ENCODE data around the gene SPEM2. TPM values are rescaled to one million over a fixed set of nuclear protein-coding genes. Genes with fewer than 3 reads are reported as not detected.

The SPEM2 gene
- total RNA-seq, 2 donors from 2014 or later = not detected

DNA sequence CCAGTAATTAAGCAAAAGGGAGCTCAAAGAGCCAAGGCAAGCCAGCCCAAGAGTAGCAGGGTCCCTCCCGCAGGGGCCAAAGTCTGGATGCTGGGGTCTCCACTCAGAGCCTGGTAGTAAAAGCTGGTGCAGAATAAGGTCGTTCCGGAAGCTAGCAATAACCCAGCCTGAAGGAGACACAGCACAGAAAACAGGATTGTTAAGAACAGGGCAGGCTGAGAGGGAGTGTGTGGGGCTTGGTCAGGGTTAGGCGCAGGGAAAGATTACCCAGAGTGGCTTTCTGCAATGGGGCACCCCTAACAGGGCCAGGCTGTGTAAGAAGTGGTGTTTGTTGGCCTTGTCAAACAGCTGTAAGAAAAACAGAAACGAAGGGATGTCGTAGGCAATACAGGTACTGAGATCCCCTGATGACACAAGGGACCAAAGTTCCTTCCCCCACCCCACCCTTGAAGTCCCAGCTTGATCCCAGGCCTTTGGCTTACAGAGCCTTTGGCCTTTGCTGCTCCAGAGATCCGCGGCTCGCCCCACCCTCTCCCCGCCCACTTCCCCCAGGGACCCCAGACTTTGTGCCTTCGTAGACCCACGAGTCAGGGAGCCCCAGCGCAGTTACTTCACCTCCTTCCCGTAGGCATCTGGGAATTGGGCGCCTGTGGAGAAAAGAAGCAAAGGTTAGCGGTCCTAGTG is 22.2 kb upstream of the SPEM2 start:
- DNase-seq (ENCODE audit: low spot score) = no peak

DNA sequence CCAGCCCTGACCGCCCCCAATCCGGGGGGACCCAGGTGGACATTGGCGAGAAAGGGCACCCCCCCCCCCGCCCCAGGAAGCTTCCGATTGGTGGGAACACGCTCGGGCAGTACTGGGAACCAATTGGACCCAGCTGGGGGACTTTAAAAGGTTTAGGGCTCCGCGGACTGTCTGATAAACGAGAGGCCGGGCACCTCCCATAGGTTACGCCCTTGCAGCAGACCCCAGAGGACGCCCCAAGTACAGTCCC is 21.8 kb upstream of the SPEM2 start:
- DNase-seq (ENCODE audit: low spot score) = no peak
- intact Hi-C loops (cut with DNase I) = no loop called here

More for the DNA sequence above, 22.2 kb upstream of the SPEM2 start:
- intact Hi-C loops (cut with DNase I) = no loop called here

DNA sequence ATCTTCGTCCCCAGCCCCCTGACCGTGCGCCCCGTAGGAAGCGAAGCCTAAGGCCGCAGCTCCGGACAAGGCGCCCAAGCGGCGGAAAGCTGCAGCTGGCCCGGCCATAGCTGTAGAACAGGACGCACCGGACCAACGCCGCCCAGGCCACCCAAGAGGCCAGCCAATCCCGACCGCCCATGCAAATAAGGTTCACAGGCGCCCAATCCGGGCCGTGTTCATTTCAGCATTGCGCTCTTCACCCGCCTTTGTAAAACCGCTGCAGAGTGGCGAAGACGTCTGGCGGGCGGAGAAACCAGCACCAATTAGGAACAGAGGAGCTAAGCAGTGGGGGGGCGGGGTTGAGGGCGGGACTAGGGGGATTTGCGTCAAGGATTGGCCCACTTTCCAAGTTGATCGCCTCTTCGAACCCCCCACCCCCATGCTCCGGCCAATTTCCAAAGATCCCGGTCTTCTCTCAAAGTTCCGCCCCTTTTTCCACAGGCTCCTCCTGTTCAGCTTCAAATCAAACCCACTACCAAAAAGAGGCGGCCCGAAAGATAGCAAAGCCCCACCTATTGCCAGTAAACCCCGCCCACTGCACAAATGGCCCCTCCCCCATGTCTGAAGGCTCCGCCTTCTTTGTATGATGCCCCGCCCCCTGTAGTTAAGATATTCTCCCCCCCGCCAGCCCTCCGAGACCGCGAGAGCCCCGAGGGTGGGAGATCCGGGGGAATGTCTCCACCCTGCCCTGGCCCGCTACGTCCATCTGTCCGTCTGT is 21.3 kb upstream of the SPEM2 start, which contains the start of gene TMEM256:
TSS of gene TMEM256 (minus strand) at position 121 of the 760 bp plus-strand sequence. CDS start at position 108, 13 bp downstream.
- intact Hi-C loops (cut with DNase I) = no loop called here
- peak; percentile 99 for DNase-seq (ENCODE audit: low spot score)

DNA sequence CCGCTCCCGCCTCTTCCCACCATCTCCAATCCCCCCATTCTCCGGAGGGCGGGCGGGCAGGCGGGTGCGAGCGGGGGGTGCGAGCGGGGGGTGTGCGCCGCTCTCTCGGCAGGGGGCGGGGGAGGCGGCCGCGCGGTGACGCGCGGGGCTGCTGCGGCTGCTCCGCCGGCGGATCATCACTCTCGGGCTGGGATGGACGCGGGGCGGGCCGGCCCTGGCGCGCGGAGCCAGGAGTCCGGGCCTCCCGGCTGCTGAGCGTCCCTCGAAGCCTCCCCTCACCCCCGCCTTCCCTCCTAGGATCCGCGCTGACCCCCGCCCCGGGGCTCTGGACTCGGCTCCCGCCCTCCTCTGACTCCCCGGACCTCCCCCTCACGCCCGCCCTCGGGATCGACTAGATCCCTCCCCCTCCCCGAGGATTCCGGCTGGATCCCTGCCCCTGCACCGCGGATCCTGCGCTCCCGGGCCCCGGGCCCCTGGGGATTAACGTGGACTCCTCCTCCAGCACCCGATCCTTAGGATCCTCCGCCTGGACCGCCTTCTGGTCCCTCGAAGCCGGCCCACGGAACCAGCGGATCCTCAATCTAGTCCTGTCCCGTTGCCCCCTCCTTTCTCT is 20.6 kb upstream of the SPEM2 start:
- intact Hi-C loops (cut with DNase I) = no loop called here

DNA sequence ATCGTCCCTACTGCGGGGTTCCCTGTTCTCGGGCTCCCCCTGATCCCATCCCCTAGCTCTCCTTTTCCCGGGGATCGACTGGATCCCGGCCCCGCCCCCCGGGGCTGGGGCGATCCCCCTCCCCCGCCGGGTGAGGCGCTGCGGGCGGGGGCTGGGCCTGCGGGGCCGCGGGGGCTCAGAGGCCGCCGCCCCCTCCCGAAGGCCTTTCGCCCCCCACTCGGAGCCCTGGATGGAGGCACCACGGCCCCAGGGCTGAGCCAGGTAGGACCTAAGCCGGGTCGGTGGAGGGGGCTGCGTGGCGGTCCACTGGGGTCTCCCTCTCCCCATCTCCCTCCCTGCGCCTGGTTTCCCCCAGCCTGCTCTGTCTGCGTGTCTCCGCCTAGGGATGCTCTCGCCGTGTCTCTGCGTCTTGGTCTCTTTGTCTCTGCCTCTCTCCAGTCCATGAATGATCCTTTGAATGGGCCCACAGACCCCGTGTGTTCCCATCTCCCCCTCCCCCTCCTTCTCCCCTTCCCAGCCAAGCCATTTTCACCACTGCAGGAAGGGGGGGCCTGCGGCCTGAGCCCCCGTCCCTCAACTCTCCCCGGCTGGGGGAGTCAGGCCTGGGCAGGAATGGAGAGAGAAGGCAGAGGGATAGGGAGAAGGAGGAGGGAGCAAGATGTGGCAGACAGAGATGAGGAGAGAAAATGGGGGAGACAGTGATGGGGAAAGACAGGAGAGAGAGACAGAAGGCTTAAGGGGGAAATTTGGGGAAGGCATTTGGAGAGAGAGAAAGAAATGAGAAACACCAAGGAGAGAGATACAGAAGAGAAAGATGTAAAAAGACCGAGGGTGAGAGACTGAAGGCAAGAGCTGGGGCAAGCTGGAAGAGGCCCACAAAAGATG is 19.8 kb upstream of the SPEM2 start:
- DNase-seq (ENCODE audit: low spot score) = no peak
- intact Hi-C loops (cut with DNase I) = no loop called here

More for the DNA sequence above, 20.6 kb upstream of the SPEM2 start:
- peak; percentile 89 for DNase-seq (ENCODE audit: low spot score)

DNA sequence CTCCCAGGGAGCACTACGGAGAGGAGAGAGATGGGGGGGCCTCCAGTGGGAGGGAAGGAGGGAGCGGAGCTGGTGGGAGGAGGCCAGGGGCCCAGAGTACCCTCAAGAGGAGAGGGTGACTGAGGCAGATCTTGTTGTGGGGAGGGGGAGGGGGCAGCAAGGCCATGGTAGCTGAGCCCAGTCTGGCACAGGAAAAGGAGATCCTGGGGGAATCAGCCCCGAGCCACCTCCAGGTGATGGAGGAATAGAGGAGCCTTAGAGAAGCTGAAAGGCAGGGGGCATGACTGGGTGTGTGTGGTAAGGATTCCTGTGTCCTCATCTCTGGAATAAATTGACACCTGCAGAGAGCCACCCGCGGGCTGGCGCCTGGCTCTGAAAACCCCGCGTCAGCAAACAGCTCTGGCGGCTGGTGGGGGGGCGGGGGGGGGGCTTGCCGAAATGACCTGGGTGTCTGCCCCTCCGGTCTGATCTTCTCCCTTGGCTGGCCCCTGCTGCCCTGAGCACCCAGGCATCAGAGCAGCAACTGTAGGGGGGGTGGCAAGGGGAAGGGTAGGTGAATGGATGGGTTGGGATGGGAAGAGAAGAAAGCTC is 19.1 kb upstream of the SPEM2 start:
- DNase-seq (ENCODE audit: low spot score) = no peak
- intact Hi-C loops (cut with DNase I) = no loop called here

DNA sequence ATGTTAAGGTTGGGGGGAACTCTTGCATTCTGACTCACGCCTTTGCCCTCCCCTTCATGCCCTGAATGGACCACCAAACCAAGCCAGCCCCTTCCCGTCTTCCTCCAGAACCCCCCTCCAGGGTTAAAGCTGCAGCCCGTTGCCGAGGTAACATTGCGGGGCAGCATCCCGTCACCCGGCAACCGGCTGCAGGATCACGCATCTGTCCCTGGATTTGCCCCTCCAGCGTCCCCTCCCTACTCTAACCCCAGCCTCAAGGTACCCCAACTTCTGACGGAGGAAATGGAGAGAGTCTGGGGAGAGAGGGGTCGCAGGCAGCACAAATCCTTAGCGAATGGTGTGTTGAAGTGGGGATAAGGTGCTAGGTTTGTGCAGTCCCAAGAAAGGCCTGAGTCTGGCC is 18.3 kb upstream of the SPEM2 start:
- no peak for DNase-seq (ENCODE audit: low spot score)
- intact Hi-C loops (cut with DNase I) = no loop called here

DNA sequence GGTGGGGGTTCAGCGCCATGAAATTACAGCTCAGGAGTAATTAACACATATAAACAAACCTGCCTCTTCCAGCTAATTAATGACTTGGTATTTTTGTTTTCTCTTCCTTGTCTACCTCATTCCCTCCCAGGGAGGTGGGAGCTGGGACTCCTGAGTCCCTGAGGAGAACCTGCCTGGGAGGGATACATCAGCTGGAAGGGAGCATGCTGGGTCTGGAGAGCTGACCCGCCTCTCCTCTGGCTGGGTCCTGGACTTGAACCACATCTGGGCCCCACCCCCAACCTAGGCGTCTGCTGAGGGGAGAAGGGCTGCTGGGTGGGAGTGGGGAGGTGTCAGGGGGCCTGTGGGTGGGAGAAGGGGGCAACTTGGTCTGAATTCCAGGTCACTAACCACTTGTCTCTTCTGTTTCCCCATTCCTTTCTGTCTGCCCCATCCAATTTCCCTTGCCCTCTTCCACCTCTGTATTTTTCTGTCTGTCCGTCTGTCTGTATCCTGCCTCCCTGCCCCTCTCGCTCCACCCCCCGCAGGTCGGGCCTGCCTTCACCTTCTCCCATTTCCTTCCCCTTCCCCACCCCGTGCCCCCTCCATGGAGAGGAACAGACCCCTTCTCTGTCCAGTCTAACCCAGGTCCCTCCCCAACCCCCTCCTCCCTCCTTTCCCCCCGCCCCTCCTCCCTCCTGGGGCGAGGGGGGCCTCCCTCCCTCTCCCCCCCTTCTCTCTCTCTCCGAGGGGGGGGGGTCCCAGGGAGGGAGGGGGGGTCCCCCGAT is 17.7 kb upstream of the SPEM2 start, which contains the start of gene NLGN2:
TSS of gene NLGN2 (plus strand) at position 361 of the 767 bp plus-strand sequence. CDS start 411 bp downstream, outside the sequence.
- no peak for DNase-seq (ENCODE audit: low spot score)
- intact Hi-C loops (cut with DNase I) = no loop called here

DNA sequence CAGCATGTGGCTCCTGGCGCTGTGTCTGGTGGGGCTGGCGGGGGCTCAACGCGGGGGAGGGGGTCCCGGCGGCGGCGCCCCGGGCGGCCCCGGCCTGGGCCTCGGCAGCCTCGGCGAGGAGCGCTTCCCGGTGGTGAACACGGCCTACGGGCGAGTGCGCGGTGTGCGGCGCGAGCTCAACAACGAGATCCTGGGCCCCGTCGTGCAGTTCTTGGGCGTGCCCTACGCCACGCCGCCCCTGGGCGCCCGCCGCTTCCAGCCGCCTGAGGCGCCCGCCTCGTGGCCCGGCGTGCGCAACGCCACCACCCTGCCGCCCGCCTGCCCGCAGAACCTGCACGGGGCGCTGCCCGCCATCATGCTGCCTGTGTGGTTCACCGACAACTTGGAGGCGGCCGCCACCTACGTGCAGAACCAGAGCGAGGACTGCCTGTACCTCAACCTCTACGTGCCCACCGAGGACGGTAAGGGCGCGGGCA is 17.1 kb upstream of the SPEM2 start:
- DNase-seq (ENCODE audit: low spot score) = no peak
- intact Hi-C loops (cut with DNase I) = no loop called here

DNA sequence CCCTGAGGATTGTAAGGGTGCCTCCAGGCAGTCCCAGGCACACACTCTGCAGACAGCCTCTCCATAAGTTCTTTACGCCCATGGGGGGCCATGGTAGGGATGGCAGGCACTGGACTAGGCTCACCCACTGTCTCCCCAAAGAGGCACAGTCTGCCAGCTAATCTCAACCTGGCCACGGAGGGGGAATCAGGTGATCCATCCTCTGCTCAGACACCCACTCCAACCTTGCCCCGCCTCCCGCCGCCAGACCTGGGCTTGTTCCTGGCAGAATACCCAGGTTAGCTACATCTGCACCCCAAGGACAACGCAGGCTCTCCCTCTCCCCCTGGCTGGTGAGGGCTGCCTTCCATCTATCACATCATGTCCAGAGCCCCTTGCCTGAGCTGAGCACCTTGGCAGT is 16.6 kb upstream of the SPEM2 start:
- intact Hi-C loops (cut with DNase I) = no loop called here
- no peak for DNase-seq (ENCODE audit: low spot score)

DNA sequence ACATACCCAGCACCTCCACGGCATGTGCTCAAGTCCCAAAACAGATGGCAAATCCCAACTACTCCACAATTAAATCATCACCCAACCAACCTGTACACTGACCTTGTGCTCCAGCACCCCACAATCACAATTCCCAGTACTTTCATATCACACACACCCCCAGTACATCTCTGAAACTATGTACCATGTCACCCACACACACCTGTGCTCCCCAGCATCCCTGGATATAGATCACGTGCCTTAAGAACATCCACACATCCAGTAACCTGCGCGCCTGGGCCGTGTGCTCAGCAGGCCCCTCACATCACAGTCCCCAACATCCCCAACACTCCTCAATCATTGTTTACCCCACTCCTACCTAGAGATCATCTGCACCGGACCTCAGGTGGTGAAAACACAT is 15.7 kb upstream of the SPEM2 start:
- DNase-seq (ENCODE audit: low spot score) = no peak
- intact Hi-C loops (cut with DNase I) = no loop called here

DNA sequence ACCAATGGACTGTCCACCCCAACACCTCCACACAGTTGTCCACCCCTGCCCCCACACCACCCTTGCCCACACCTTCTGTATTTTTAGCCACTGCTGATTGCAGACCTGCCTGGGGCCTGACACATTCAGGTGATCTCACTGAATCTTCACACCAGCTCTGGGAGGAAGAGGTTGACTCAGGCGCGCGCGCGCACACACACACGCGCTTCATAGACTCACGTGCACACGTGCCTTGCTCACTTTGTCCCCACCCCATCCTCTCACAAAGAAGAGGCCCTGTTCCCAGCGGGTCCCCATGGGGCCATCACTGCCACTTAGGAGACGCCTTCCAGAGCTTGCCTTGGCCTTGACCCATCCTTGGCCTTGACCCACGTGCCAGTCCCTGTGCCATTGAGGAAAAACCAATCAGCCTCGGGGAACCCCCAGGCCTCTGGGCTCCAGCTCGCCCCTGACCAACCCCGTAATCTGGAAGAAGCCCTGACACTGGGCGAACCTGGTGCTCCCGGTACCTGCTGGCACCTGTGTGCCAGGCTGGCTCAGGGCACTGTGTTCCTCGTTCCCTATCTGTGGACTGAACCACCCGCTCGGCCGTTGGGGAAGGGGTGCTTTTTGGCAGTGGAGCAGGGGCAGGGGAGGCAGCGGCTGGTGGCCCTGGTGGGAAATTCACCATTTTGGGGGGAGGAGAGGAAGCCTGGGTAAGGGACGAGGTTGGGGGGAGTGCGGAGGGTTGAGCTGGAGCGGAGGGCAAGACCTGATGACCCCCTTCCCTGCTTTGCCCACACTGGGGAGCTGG is 14.6 kb upstream of the SPEM2 start:
- intact Hi-C loops (cut with DNase I) = no loop called here
- DNase-seq (ENCODE audit: low spot score) = no peak

DNA sequence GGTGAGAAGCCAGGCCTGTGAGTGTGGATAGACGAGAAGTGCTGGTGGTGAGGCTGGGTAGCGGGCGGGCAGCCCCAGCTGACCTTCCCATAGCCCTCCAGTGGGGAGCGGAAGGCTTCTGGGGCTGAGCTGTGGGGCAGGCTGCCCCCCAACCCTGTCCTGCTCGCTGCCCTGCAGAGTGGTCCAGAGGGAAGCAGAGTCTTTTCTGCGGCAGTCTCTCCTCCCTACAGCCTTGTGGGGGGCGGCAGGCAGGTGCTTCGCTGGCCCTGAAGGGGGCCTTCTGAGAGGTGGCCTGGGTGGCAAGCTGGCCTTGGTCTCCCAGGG is 14.0 kb upstream of the SPEM2 start:
- intact Hi-C loops (cut with DNase I) = no loop called here
- DNase-seq (ENCODE audit: low spot score) = no peak

DNA sequence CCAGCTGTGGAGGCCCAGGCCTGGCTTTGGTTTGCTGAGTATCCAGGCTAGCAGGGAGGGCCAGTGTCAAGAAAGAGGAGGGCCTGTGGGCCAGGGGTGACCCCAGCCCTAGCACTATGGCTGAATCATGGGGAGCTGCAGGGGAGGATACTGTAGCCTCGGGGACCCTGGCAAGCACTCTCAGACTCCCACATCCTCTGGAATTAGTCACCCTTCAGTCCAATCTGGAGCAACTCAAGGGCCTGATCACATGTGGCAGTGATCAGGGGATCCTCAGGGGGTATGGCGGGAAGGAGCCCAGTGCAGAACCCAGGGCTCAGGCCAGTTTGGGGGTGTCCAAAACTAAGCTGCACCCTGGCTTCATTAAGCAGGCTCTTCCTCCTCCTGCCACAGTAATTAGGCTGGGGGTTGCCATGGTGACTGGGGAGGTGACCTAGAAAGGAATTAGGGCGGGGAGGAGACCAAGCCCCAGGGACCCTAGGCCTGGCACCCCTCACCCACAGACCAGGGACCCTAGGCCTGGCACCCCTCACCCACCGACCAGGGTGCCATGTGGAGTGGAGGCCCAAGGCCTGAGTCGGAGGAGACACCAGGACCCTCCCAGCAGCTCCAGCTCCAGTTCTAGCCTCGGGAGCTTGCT is 11.9 kb upstream of the SPEM2 start:
- no peak for DNase-seq (ENCODE audit: low spot score)
- intact Hi-C loops (cut with DNase I) = no loop called here

DNA sequence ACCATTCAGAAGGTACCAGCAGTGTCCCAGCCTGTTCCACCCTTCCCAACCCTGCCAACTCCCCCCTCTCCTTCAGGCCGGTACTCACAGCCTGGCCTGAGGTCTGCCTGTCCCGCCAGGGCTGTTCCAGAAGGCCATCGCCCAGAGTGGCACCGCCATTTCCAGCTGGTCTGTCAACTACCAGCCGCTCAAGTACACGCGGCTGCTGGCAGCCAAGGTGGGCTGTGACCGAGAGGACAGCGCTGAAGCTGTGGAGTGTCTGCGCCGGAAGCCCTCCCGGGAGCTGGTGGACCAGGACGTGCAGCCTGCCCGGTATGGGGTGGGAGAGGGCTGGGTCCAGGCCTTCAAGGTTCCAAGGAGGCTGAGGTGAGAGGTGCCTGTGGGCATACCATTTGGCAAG is 10.6 kb upstream of the SPEM2 start:
- intact Hi-C loops (cut with DNase I) = no loop called here
- peak; percentile 71 for DNase-seq (ENCODE audit: low spot score)

DNA sequence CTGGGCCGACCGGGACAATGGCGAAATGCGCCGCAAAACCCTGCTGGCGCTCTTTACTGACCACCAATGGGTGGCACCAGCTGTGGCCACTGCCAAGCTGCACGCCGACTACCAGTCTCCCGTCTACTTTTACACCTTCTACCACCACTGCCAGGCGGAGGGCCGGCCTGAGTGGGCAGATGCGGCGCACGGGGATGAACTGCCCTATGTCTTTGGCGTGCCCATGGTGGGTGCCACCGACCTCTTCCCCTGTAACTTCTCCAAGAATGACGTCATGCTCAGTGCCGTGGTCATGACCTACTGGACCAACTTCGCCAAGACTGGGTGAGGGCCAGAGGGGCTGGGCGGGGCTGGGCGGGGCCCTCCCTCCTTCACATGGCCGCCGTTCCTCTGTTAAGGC is 9.6 kb upstream of the SPEM2 start:
- DNase-seq (ENCODE audit: low spot score) = peak; percentile 77
- intact Hi-C loops (cut with DNase I) = no loop called here

DNA sequence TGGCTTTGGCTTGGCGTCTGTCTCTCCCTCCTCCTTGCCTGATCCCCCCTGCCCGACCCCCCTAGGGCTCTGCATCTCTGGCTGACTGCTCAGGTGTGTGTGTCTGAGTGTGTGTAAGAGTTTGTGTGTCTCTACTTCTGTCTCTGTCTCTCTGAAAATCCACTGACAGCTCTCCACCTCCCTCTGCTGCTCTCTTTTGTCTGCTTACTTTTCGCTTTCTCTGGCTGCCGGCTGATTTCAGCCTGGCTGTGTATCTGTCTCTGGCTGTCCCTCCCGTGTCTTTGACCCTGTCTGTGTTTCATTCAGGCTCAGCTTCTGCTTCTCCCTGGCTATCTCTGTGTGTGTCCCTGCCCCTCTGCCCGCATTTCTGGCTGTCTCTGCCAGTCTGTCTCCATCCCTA is 9.1 kb upstream of the SPEM2 start:
- intact Hi-C loops (cut with DNase I) = no loop called here

More for the DNA sequence above, 9.1 kb upstream of the SPEM2 start:
- no peak for DNase-seq (ENCODE audit: low spot score)

Measured in posterior vena cava (tissue), 2 donors.